Progenitor cell of endocrine pancreas (in vitro differentiated cells): ENCODE data around the gene DNAJC16. TPM values are rescaled to one million over a fixed set of nuclear protein-coding genes. Genes with fewer than 3 reads are reported as not detected.

Source experiments
- DNase-seq: peaks from one replicate; pipeline ENCODE4 v3.0.0; 2021; ENCODE audit warnings: low spot score; ENCODE audit not compliant: unreplicated experiment
- H3K27ac Mint-ChIP-seq: 2 replicates; pipeline ENCODE4 v1.8.0; 2021; ENCODE audit warnings: mild to moderate bottlenecking, moderate library complexity, mixed read lengths
- H3K27me3 Mint-ChIP-seq: 2 replicates; pipeline ENCODE4 v1.8.0; 2021; ENCODE audit warnings: mixed read lengths
- H3K36me3 Mint-ChIP-seq: 2 replicates; pipeline ENCODE4 v1.8.0; 2022; ENCODE audit warnings: mixed read lengths; ENCODE audit not compliant: insufficient read depth
- H3K4me1 Mint-ChIP-seq: 2 replicates; pipeline ENCODE4 v1.8.0; 2021; ENCODE audit warnings: low read depth, mixed read lengths
- H3K4me3 Mint-ChIP-seq: 2 replicates; pipeline ENCODE4 v1.8.0; 2021; ENCODE audit warnings: low read depth, mild to moderate bottlenecking, moderate library complexity, mixed read lengths
- H3K9me3 Mint-ChIP-seq: 2 replicates; pipeline ENCODE4 v1.8.0; 2021; ENCODE audit warnings: low read depth, mixed read lengths
- total RNA-seq: library from RNA; stranded (reverse); gene quantifications from 2 replicates; pipeline ENCODE4 v1.2.1, GENCODE V29; 2021
- TF ChIP-seq, protein P1 (sequence below): fragments of 200-600 bp; sonication (generic); IDR thresholded peaks from one replicate; pipeline ENCODE4 v1.5.0; 2021; ENCODE audit warnings: antibody characterized with exemption, mild to moderate bottlenecking; ENCODE audit not compliant: unreplicated experiment

DNAJC16 gene
- total RNA-seq, 1 donor from 2014 or later, result 37.7 TPM

DNA sequence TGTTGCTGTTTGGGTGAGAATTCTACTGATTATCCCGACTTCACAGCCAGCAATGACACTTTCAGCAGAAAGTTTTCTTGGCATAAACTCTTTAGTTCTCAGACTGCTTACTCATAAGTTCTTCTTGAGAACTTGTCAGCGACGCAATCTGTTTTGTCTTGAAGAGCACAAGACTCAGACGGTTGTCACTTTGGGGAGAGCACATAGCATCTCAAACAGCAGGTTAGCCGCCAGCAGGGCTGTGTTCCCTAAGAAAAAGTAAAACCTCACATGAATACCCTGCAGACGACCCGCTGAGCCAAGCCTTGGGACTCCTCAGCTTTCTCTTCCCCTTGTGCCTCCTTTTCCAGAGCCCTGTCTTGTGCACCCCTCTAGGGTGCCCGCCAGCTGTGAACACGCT is 46.8 kb downstream of the DNAJC16 start:
- Mint-ChIP-seq H3K27me3 (no peaks in the 10 kb centered on the region), H3K4me1 (no peaks in the 10 kb centered on the region), H3K9me3 (no peaks in the 10 kb centered on the region), H3K36me3 (peaks cover 12% of the 10 kb centered on the region), H3K27ac (no peak overlapping the region), H3K4me3 (no peak overlapping the region)
- TF ChIP-seq, protein P1, sequence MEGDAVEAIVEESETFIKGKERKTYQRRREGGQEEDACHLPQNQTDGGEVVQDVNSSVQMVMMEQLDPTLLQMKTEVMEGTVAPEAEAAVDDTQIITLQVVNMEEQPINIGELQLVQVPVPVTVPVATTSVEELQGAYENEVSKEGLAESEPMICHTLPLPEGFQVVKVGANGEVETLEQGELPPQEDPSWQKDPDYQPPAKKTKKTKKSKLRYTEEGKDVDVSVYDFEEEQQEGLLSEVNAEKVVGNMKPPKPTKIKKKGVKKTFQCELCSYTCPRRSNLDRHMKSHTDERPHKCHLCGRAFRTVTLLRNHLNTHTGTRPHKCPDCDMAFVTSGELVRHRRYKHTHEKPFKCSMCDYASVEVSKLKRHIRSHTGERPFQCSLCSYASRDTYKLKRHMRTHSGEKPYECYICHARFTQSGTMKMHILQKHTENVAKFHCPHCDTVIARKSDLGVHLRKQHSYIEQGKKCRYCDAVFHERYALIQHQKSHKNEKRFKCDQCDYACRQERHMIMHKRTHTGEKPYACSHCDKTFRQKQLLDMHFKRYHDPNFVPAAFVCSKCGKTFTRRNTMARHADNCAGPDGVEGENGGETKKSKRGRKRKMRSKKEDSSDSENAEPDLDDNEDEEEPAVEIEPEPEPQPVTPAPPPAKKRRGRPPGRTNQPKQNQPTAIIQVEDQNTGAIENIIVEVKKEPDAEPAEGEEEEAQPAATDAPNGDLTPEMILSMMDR, result no peak
- DNase-seq, result no peak

DNA sequence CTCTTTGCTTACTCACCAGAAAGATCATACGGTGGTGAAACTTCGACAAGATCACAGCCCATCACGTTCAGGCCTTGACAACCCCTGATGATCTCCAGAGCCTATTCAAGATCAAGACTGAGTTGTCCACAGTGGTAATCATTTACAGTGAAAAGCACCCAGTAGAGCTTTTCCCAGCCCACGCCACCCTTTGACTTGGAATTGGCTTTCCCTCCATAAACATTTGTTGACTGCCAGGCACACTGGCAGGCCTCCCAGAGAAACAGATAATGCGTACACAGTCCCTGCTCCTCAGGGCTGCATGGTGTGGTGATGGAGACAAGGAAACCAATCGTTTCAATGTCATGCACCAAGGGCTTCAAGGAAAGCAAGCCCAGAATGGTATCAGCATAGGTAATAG is 48.1 kb downstream of the DNAJC16 start:
- Mint-ChIP-seq H3K9me3 (no peaks in the 10 kb centered on the region), H3K4me3 (no peak overlapping the region), H3K36me3 (peaks cover 9% of the 10 kb centered on the region), H3K4me1 (no peaks in the 10 kb centered on the region), H3K27me3 (no peaks in the 10 kb centered on the region), H3K27ac (peak overlapping the region; percentile 27)
- TF ChIP-seq, protein P1, result no peak
- no peak for DNase-seq

DNA sequence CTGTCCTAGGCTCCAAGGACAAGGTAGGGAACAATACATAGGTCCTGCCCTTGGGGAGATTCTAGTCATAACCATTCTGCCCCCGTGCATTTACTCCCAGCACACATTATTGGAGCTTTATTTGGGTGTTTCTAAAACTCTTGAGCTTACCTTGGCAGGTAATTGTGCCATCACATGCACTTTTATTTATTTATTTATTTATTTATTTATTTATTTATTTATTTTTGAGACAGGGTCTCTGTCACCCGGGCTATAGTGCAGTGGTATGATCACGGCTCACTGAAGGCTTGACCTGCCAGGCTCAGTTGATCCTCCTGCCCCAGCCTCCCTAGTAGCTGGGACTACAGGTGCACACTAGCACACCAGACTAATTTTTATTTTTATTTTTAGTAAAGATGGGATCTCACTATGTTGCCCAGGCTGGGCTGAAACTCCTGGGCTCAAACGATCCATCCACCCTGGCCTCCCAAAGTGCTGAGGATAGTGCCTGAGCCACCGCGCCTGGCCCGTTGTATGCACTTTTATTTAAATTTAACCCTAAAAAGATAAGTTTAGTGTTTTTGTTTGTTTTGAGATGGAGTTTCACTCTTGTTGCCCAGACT is 49.0 kb downstream of the DNAJC16 start:
- H3K4me1 Mint-ChIP-seq, result no peaks in the 10 kb centered on the region
- TF ChIP-seq, protein P1, result no peak
- peaks cover 9% of the 10 kb centered on the region for H3K36me3 Mint-ChIP-seq
- H3K9me3 Mint-ChIP-seq, result no peaks in the 10 kb centered on the region
- H3K27me3 Mint-ChIP-seq, result no peaks in the 10 kb centered on the region
- DNase-seq, result no peak
- H3K4me3 Mint-ChIP-seq, result no peak overlapping the region
- H3K27ac Mint-ChIP-seq, result no peak overlapping the region

DNA sequence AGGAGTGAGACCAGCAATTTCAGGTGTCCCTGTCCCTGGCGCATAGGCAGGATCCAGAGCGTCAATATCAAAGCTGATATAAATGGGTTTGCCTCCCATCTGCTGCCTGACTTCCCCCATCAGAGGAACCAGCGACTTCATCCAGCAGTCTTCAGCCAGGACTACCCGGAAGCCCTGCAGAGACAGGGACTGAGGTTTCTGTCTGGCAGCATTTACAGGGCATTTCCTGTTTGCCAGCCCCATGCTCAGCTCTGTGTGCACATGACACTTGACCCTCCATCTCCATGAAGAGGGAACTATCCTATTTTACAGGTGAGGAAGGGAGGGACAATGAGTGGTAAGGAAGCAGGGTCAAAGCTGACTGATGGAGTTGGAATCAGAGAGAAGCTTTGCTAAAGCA is 51.0 kb downstream of the DNAJC16 start:
- no peak for DNase-seq
- H3K4me1 Mint-ChIP-seq, result no peaks in the 10 kb centered on the region
- H3K36me3 Mint-ChIP-seq, result peaks cover 5% of the 10 kb centered on the region

DNA sequence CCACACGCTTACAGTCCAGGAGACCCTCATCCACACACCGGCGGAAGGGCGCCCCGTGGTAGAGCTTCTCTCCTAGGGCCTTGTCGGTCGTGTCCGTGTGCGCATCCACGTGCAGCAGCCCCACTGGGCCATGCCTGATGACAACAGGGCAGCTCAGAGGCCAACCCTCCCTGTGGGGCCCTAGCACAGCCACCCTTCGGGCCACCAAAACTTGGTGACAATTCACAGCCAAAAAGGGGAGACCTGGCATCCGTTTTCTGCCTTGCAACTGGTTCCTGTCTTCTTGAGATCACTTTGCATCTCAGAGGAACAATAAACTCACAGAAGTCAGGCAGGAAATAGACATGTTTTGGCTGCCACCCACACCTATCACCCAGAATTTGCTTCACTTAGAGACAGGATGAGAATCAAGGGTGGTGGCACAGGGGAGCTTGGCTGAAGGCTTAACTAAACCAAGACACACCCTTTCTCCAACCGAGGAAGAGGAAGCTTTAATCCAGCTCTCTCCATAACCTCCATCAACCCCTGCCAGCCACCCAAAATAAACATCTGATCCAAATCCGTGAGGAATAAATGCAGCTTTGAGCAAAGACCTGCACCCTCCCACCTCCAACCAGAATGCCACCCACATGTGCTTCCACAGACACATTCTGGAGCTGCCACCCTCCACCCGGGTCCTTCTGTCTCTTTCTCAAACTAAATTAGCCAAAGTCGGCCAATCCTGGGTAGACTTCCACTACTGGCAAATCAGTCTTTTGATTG is 52.5 kb downstream of the DNAJC16 start:
- TF ChIP-seq, protein P1, result no peak
- H3K27me3 Mint-ChIP-seq, result peaks cover 5% of the 10 kb centered on the region
- no peaks in the 10 kb centered on the region for H3K4me1 Mint-ChIP-seq
- H3K9me3 Mint-ChIP-seq, result no peaks in the 10 kb centered on the region
- peaks cover 4% of the 10 kb centered on the region for H3K36me3 Mint-ChIP-seq
- no peak overlapping the region for H3K4me3 Mint-ChIP-seq
- H3K27ac Mint-ChIP-seq, result no peak overlapping the region
- no peak for DNase-seq

More for the DNA sequence above, 51.0 kb downstream of the DNAJC16 start:
- TF ChIP-seq, protein P1, result no peak
- Mint-ChIP-seq H3K27ac (no peak overlapping the region), H3K9me3 (no peaks in the 10 kb centered on the region), H3K4me3 (no peak overlapping the region), H3K27me3 (no peaks in the 10 kb centered on the region)
